ENCODE measurements around the gene CD44.

DNA sequence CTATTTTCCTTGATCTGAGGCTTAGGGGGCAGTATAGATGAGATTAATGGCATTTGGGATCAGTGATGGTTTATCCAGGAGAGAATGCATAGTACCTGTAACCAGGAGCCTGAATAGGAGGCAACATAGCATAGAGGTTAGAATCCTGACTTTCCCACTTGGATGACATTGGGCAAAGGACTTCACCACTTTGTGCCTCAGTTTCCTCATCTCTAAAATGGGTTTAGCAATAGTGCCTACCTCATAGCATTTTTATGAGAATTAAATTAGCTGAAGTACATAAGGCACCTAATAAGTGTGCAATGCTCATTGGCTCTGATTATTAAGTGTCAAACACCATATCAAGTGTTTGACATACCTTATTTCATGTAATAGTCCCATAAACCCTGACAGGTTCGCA is 30.8 kb downstream of the CD44 start:
- TF ChIP-seq POLR2AphosphoS5 (IDR thresholded peaks at IDR 0.05) (no peak), POLR2A (IDR thresholded peaks at IDR 0.05) (no peak)
- TF ChIP-seq, protein P1, sequence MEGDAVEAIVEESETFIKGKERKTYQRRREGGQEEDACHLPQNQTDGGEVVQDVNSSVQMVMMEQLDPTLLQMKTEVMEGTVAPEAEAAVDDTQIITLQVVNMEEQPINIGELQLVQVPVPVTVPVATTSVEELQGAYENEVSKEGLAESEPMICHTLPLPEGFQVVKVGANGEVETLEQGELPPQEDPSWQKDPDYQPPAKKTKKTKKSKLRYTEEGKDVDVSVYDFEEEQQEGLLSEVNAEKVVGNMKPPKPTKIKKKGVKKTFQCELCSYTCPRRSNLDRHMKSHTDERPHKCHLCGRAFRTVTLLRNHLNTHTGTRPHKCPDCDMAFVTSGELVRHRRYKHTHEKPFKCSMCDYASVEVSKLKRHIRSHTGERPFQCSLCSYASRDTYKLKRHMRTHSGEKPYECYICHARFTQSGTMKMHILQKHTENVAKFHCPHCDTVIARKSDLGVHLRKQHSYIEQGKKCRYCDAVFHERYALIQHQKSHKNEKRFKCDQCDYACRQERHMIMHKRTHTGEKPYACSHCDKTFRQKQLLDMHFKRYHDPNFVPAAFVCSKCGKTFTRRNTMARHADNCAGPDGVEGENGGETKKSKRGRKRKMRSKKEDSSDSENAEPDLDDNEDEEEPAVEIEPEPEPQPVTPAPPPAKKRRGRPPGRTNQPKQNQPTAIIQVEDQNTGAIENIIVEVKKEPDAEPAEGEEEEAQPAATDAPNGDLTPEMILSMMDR (IDR thresholded peaks at IDR 0.05 in 8 of 11, conservative IDR thresholded peaks at IDR 0.05 in 3 of 11), result no peak
